Body of pancreas (tissue), 4 donors: ENCODE results near the gene GSG1L.

Experiments used
- POLR2A ChIP-seq, 3 donors: fragments of 450-650 bp; IDR thresholded peaks; one replicate each; pipeline ENCODE4 v1.6.1; 2016; ENCODE audit warnings: antibody characterized with exemption in 3 of 3, mild to moderate bottlenecking in 2 of 3
- TF ChIP-seq, protein P1 (sequence below), 7 experiments: fragments of 450-650 bp in 4 of 7; fragments of 200-600 bp in 3 of 7; sonication (generic) in 3 of 7; IDR thresholded peaks; one replicate each; pipeline ENCODE4 v1.5.1; 2016 to 2019; ENCODE audit warnings: antibody characterized with exemption in 7 of 7

DNA sequence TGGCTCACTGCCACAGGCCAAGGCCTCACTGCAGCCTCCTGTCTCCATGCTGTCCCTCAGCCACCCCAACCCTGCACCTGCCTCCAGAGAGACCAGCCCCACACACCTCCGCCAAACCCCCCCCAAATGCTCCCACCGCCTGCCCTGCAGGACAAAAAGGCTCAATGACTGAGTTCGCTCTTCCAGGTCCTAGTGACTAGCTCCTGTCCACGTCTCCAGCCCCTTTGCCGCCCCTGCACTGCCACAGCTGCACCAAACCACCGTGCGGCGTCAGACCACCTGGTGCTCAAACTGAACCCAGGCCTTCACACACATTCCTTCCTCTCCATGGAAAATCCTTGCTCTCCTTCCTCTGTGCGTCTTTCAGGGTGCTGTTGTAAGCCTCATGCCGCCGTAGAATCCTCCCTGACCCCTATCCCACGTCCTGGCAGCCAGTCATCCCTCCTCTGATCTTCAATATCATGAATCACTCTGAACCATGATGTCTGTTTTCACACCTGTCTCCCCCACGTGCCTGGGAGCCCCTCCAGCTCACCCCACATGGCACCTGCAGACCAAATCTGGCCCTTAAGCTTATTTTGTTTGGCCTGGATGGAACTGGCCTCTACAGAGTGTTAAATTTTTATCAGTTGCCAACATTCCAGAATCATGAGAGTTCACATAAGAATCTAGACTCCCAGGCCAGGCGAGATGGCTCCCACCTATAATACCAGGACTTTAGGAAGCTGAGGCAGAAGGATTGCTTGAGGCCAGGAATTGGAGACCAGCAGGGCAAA, 4.3 kb upstream of the GSG1L start:
- TF ChIP-seq, protein P1, sequence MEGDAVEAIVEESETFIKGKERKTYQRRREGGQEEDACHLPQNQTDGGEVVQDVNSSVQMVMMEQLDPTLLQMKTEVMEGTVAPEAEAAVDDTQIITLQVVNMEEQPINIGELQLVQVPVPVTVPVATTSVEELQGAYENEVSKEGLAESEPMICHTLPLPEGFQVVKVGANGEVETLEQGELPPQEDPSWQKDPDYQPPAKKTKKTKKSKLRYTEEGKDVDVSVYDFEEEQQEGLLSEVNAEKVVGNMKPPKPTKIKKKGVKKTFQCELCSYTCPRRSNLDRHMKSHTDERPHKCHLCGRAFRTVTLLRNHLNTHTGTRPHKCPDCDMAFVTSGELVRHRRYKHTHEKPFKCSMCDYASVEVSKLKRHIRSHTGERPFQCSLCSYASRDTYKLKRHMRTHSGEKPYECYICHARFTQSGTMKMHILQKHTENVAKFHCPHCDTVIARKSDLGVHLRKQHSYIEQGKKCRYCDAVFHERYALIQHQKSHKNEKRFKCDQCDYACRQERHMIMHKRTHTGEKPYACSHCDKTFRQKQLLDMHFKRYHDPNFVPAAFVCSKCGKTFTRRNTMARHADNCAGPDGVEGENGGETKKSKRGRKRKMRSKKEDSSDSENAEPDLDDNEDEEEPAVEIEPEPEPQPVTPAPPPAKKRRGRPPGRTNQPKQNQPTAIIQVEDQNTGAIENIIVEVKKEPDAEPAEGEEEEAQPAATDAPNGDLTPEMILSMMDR (IDR thresholded peaks at IDR 0.05): no peak
- TF ChIP-seq POLR2A (IDR thresholded peaks at IDR 0.05): no peak
